Stimulated activated CD4-positive, alpha-beta T cell treated with anti-CD3 and anti-CD28 coated beads, Interleukin-1b, Interleukin-23, amount 100 ng/mL, for 4 hours (primary cell): Measurements from ENCODE around the gene S100A11.
A peak's percentile ranks its signal among the peaks of the same experiment; 100 is the strongest.

ENCODE experiments used
- DNase-seq, 2 donors: peaks; one replicate each; pipeline ENCODE4 v3.0.0-alpha.2; 2020; ENCODE audit warnings: low read depth in 2 of 2

S100A11 gene

GRCh38 chr1:152002960-152003359 is 33.8 kb downstream of the S100A11 start:
- DNase-seq: no peak

- peak; percentile 71 to 74 for DNase-seq
Measured at GRCh38 chr1:152001631-152002584, 34.9 kb downstream of the S100A11 start.

GRCh38 chr1:152000964-152001630 is 35.7 kb downstream of the S100A11 start:
- DNase-seq: no peak

GRCh38 chr1:151998611-151999362 is 38.0 kb downstream of the S100A11 start:
- no peak for DNase-seq

- no peak for DNase-seq
Measured at GRCh38 chr1:151997284-151997570, 39.6 kb downstream of the S100A11 start.

GRCh38 chr1:151995774-151996173 is 41.0 kb downstream of the S100A11 start:
- DNase-seq: no peak

GRCh38 chr1:151994956-151995355 is 41.8 kb downstream of the S100A11 start:
- no peak for DNase-seq

- peak; percentile 53 to 68 for DNase-seq
Measured at GRCh38 chr1:151993734-151994496, 42.9 kb downstream of the S100A11 start, which contains the start of gene S100A10. S100A10 (minus strand) TSS chr1:151993859; CDS start chr1:151986230, 7,629 bp downstream.

- DNase-seq: peak in 1 of 2 donors; percentile 37
Measured at GRCh38 chr1:151993084-151993733, 43.6 kb downstream of the S100A11 start.

- DNase-seq: no peak
Measured at GRCh38 chr1:151992303-151993083, 44.3 kb downstream of the S100A11 start.

GRCh38 chr1:151991663-151992302 is 45.0 kb downstream of the S100A11 start:
- DNase-seq: no peak

- DNase-seq: no peak
Measured at GRCh38 chr1:151990856-151991198, 46.0 kb downstream of the S100A11 start.

GRCh38 chr1:151990058-151990855 is 46.5 kb downstream of the S100A11 start:
- no peak for DNase-seq

- no peak for DNase-seq
Measured at GRCh38 chr1:151989211-151989862, 47.5 kb downstream of the S100A11 start.

- DNase-seq: no peak
Measured at GRCh38 chr1:151988405-151988923, 48.3 kb downstream of the S100A11 start.

GRCh38 chr1:151986501-151987190 is 50.2 kb downstream of the S100A11 start:
- no peak for DNase-seq

GRCh38 chr1:151985768-151986167 is 51.0 kb downstream of the S100A11 start:
- DNase-seq: no peak

GRCh38 chr1:151985270-151985669 is 51.5 kb downstream of the S100A11 start:
- no peak for DNase-seq
